HL-60 (cell line): Measurements from ENCODE around the gene AP3S2.

Source experiments
- GABPA ChIP-seq: IDR thresholded peaks from 2 replicates; pipeline ENCODE4 v1.6.1; 2012; ENCODE audit warnings: low read depth
- POLR2AphosphoS5 ChIP-seq: IDR thresholded peaks from 2 replicates; pipeline ENCODE4 v1.6.1; 2012; ENCODE audit warnings: low read depth
- SPI1 ChIP-seq: IDR thresholded peaks from 2 replicates; pipeline ENCODE4 v1.6.1; 2012; ENCODE audit warnings: low read depth, mild to moderate bottlenecking, borderline replicate concordance
- TF ChIP-seq, protein P1 (sequence below): IDR thresholded peaks from one replicate; pipeline ENCODE4 v1.5.1; 2011; ENCODE audit warnings: low read length, control low read depth, inconsistent platforms; ENCODE audit not compliant: insufficient read depth
- TF ChIP-seq, protein P2 (sequence below): IDR thresholded peaks from 2 replicates; pipeline ENCODE4 v1.6.1; 2012; ENCODE audit warnings: low read depth; ENCODE audit not compliant: insufficient replicate concordance

DNA sequence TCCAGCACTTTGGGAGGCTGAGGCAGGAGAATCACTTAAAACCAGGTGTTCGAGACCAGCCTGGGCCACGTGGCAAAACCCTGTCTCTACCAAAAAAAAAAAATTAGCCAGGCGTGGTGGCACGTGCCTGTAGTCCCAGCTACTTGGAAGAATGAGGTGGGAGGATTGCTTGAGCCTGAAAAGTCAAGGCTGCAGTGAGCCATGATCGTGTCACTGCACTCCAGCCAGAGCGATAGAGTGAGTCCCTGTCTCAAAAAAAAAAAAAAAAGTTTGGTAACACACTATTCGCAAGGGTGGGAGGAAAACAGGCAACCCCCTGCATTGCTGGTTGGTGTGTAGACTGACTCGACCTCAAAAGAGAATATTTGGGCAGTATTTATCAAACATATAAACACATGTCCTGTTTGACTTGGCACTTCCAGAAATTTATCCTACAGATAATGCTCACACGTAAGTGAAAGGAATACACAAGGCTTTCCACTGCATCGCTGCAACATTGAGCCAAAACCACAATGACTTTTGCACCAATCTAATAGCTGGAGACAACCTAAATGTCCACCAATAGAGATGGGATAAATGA lies 76.0 kb downstream of the AP3S2 start:
- TF ChIP-seq, protein P1, sequence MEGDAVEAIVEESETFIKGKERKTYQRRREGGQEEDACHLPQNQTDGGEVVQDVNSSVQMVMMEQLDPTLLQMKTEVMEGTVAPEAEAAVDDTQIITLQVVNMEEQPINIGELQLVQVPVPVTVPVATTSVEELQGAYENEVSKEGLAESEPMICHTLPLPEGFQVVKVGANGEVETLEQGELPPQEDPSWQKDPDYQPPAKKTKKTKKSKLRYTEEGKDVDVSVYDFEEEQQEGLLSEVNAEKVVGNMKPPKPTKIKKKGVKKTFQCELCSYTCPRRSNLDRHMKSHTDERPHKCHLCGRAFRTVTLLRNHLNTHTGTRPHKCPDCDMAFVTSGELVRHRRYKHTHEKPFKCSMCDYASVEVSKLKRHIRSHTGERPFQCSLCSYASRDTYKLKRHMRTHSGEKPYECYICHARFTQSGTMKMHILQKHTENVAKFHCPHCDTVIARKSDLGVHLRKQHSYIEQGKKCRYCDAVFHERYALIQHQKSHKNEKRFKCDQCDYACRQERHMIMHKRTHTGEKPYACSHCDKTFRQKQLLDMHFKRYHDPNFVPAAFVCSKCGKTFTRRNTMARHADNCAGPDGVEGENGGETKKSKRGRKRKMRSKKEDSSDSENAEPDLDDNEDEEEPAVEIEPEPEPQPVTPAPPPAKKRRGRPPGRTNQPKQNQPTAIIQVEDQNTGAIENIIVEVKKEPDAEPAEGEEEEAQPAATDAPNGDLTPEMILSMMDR = no peak
- TF ChIP-seq, protein P2, sequence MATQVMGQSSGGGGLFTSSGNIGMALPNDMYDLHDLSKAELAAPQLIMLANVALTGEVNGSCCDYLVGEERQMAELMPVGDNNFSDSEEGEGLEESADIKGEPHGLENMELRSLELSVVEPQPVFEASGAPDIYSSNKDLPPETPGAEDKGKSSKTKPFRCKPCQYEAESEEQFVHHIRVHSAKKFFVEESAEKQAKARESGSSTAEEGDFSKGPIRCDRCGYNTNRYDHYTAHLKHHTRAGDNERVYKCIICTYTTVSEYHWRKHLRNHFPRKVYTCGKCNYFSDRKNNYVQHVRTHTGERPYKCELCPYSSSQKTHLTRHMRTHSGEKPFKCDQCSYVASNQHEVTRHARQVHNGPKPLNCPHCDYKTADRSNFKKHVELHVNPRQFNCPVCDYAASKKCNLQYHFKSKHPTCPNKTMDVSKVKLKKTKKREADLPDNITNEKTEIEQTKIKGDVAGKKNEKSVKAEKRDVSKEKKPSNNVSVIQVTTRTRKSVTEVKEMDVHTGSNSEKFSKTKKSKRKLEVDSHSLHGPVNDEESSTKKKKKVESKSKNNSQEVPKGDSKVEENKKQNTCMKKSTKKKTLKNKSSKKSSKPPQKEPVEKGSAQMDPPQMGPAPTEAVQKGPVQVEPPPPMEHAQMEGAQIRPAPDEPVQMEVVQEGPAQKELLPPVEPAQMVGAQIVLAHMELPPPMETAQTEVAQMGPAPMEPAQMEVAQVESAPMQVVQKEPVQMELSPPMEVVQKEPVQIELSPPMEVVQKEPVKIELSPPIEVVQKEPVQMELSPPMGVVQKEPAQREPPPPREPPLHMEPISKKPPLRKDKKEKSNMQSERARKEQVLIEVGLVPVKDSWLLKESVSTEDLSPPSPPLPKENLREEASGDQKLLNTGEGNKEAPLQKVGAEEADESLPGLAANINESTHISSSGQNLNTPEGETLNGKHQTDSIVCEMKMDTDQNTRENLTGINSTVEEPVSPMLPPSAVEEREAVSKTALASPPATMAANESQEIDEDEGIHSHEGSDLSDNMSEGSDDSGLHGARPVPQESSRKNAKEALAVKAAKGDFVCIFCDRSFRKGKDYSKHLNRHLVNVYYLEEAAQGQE = no peak
- no peak for TF ChIP-seq POLR2AphosphoS5
- no peak for TF ChIP-seq GABPA
- no peak for TF ChIP-seq SPI1
